NCI-H446 treated with DMSO at 0.1 percent for 48 hours (cell line): ENCODE results near the gene CNTN4.

ENCODE experiments used
- DNase-seq: peaks from one replicate; lab custom pipeline; 2025; lab: John Stamatoyannopoulos, UW

CNTN4 gene

DNA sequence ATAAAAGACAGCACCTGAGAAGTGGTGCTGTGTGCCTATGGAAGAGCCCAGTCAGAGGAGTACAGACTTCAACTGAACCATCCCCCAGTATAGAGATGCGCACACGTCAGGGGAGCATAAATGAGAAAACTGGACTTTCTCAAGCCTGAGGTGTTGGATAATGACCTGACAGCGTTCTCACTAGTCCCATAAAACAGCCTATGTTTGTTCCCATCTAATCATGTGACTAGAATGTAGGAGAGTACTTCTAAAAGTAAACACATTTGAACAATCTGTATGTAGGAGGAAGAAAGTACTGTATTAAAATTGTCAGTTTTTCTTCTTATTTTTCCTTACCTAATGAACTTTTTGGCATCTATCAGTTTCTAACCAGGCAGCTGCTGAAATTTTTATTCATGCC is 498.9 kb downstream of the CNTN4 start:
- DNase-seq = no peak

DNA sequence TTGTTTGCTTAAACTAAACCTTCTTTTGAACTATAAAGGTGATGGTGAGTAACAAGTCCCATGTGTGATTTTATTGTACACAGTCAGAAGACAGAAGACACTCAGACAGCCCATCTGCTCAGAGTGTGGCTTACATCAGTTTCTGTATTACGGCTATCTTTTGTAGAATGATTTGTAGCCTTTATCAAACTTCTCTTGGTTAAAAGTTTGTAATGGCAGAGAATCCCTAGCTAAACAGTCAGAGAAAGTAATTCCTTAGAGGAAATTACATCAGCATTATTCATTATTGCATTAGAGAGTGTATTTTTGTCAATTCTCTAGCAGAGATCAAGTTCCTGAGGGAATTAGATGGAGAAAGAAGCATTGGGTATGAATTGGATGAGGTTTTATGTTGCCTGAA is 500.8 kb downstream of the CNTN4 start:
- no peak for DNase-seq

DNA sequence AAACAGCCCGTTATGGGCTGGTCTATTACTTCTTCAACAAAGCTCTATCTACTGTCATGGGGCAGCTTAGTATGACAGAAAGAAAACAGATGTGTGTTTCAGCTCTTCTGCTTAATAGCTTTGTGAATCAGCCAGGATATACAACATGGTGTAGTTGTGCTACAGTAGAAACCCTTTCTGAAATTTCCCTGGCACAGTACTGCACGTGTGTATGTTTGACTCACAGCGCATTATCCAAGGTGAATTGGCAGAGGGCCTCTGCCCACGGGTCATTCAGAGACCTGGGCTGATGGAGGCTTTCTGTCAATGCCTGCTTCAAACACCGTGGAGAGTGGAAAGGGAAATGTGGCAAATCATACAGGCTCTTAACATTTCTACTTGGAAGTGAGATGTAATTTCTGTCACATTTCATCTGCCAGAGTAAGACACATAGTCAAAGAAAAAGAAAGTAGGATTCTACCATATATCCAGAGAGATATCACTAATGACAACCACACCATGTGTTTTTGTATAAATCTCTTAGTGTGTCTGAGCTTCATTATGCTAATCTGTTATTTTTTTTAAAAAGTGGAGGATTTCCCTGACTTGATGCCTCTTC is 505.1 kb downstream of the CNTN4 start:
- no peak for DNase-seq

DNA sequence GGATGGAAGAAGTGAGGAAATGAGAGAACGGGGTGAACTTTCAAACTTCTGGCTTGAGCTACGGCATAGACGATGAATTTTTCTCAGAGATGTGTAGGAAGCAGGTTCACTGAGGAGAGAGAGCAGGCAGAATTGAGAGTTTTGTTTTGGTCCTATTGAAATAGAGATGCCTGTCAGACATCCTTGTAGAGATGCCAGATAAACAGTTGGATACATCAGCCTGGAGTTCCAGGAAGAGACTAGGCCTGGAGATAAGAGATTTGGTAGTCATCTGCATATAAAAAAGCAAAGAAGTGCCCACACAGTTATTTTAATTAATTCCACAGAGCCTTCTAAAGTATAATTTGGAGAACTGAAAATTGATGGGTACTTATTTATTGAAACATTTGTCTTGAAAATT is 515.9 kb downstream of the CNTN4 start:
- no peak for DNase-seq

DNA sequence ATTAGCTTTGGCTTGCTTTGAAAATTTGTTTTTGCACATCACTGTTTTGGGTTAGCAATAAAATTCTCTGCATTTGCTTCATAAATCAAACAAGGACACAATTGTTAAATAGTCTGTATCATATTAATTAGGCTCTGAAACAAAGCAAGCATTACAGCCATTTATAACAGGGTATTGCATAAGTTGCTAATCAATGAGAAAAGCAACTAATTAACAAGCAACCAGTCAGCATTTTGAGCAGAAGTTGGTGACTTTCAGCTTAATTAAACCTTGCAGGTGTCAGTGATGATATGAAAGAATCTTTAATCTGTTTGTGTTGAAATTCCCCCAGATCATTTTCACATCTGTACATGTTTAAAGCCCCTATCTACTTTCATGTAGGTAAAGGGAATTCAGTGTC is 516.4 kb downstream of the CNTN4 start:
- no peak for DNase-seq

DNA sequence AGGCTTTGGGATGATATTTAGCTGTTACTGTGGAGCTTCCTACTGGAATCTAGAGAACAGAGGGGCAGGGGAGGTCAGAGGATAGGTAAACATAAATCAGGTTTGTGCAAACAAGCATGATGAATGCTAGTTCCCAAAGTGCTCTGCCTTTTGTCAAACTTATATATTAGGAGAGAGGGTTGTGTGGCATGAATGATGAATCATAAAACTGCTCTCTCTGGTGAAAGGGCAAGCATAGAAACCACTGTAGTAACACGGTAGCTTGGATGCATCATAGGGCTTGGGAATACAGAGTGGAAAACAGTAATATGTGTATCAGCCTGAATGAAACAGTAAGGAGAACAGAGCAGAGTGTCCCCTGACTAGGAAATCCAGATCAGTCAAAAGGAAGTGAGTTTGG is 524.8 kb downstream of the CNTN4 start:
- DNase-seq = no peak

DNA sequence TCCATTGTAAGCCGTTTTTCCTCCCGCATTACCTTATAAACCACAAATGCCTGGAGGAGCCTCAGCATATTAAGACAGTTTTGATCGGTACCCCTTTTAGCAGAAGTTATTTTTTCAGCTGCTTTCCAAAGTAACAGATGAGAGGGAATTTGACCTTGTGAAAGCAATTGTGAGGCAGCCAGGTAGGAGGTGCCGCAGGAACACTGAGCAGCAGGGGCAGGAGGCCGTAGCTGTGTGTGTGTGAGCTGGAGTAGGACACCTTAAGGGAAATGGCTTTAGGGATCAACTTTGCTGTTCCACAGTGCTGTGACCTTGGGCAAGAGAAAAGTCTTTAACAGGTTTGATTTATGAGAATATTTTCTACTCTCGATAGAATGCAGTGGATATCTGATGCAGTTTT is 529.5 kb downstream of the CNTN4 start:
- no peak for DNase-seq

DNA sequence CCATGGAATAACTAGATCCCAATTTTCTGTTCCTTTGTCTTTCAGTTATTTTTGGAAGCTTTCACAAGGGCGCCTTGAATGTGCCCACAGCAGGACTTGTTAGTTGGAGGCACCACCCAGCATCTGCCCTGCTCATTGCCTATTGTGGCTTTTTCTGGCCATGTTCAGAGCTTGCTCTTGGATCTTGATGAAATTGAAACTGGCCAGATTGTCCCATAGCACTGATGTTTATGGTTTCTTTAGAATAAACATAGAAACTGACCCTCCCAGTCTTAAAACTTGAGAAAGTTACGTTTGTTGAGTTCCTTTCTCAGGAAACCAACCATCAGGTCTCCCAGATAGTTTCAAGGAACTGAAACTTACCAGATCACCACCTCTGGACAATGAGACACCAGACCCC is 536.8 kb downstream of the CNTN4 start:
- DNase-seq = no peak

DNA sequence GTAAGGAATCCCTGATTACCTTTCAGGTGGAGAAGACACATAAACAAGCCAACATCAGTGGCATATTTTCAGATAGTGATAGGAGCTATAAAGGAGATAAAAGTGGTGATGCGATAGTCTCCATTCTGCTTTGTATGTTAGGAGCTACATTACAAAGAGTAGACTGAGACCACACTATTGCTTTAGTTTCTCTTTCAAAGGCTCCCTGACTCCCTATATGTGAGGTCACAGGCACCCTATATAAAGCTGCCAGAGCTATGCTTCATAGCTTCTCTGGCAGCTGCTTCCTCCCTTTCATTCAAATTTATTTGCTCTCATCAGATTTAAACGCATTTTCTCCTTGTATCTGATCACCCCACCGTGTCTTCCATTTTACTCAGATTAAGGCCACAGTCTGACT is 544.9 kb downstream of the CNTN4 start:
- no peak for DNase-seq

DNA sequence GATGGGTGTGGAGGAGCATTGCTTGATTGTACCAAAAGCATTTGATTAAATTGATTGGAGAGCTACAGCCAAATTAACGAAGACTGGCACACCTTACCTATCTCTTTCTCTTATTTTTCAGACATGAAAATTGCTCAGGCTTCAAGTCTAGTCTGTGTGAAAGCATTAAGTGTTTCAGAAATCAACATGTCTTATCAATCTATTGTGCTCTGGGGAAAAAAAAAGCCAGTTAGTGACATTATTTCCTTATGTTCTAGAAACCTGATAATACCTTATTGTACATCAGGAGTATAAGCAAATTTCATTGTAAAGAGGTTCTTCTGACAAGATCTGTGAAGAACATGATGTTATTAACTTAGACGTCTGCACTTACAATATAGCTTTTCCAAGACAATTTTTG is 546.3 kb downstream of the CNTN4 start:
- no peak for DNase-seq

DNA sequence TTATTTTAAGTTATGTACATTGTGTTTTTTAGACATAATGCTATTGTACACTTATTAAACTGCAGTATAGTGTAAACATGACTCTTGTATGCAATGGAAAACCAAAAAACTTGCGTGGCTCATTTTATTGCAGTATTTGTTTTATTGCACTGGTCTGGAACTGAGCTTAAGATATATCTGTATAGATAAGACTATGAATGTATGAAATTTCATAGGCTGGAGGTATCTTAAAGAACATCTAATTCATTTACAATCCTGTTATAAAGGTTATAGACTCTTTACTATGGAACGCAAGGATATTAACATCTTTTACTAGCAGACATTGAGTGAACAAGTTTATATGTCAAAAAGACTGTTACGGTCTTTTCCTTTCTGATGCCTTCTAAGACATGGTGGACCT is 552.1 kb downstream of the CNTN4 start:
- no peak for DNase-seq

DNA sequence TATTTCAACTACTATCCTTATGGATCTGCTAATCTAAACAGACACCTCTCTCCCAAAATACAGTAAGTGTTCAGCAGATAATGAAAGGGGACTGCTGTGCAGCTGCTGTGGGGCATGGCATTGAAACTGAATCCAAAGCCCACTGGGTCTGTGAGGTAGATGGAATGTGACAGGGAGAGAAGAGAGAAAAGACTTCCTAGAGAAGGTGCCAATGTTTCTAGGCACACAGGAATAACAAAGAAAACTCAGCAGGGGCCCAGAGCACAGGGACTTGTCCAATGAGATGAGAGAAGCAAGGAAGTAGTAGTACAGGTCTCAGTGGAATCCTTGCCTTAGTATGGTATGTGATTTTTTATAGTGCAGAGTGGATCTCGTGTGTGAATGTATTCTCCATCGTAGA is 553.7 kb downstream of the CNTN4 start:
- no peak for DNase-seq

DNA sequence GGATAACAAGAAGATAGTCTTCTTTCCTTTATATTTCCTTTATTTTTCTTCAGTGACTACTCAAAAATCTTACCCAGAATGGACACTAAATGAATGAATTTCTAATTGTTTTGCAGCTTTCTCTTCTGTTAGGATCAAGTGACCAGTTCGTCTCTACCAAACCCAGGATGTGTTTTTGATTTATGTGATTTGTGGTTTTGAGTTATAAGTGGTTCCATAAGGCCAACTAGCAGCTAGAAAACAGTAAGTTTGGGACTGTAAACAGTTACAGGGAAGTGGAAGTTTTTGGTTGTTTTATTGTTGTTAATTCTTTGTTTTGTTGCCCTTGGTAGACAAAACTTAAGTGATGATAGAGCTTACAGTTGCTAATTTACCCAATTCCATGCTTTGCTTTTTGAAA is 555.0 kb downstream of the CNTN4 start:
- no peak for DNase-seq

DNA sequence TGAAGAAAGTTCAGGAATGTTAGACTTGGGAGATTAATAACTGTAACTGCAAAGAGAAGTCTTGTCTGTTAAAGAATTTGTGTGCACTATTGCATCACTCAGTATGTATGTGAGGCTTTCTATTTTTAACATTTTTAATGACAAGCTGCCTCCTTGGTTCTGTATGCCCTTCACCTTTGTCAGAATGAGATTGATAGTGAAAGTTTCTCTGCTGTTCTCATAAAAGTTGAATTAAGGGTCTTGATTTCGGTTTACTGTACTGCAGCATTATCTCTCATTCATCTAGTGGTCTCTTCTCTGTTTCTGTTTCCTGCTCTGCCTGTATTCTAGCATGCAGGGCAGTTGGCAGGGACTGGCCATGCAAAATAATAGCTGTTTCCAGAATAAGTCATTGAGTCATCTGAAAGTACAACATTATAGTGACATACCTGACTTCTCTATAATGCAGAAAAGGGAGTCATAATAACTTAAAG is 556.6 kb downstream of the CNTN4 start:
- no peak for DNase-seq

DNA sequence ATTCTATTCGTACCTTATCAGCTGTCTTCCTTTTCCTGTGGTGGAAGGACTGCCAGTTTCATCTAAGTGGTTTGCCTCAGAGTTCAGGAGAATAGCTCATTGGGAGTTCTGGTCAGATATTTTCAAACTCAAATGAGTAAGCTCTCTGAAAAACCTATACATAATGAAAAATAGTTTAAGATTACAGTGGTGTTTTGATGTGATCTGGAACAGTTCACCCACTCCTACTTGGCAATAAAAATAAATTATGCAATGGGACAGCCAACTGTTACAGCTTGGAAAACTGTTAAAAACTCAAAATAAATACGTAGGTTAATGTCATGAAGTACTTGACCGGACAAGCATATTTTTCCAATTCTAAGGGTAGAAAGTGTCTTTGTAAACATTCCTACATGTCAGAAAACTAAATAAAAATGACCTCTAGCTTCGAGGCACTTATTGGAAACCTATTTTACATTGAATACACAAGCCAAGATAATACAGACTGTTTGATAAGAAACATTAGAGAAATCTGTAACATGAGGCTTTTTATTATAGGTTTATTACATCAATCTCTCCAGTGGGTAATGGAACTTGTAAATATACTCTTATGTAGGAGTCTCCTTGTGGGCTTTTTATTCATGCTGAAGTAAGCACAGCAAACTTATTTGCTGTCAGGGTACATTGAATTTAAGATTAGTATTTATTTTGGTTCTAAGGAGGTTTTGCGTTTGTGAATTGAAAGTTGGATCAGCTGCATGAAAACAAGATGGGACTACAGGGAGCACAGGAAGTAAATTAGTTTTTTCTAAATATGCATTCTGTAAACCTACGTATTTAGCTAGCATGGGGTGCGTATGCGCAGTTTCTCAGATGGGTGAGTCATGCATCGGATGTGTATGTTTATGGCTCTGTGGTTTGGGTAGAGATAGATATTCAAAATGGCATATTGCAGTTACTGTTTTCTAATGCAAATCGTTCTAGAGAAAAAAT is 558.4 kb downstream of the CNTN4 start:
- no peak for DNase-seq

DNA sequence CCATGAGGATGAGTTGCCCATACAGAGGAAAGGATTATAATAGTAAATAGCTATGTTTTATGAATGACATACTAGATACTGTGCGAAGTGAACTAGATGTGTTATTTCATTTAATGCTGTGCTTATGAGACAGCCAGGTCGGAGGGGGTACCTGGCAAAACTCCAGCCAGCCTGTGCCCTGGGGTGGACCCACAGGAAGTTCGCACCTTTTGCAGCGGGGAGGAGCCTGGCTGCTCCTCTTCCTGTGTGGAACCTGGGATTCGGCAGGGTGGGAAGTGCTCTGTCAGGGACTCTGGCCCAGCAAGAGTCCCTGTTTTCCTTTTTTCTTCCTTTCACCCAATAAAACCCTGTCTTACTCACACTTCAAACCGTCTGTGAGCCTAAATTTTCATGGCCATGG is 559.3 kb downstream of the CNTN4 start:
- no peak for DNase-seq

DNA sequence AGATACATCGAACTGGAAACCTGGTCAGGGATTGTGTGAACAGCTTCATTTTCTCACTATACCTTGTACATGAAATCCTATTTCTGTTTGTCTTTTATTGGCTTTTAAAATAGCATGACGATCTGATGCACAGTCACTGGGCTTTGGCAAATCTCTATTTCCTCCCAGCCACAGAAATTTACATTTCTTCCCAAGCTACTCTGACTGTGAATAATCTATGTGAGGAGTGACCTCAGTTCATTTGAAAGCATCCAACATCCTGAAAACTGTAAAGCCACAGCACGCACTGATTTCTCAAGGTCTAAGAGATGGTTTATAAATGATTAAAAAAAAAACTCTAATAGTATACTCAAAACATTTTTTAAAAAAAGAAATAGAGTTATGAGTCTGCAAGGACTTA is 561.2 kb downstream of the CNTN4 start:
- no peak for DNase-seq

DNA sequence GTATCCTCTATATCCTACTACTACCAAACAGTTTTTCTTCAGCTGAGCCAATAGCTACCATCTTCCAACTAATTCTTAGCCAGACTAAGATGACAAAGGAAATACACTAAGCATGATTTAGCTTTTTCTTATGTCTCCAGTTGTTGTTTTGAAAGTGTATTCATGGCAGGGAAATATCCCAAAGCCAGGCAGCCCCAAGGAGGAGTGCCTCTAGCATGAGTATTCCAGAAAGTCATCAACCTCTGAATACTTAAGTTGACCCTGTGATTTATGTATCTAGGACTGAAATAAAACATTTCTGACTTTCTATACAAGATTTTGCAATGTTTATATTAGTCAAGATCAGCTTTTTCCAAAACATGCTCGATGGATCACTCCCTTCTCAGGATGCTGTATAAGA is 562.4 kb downstream of the CNTN4 start:
- DNase-seq = no peak

DNA sequence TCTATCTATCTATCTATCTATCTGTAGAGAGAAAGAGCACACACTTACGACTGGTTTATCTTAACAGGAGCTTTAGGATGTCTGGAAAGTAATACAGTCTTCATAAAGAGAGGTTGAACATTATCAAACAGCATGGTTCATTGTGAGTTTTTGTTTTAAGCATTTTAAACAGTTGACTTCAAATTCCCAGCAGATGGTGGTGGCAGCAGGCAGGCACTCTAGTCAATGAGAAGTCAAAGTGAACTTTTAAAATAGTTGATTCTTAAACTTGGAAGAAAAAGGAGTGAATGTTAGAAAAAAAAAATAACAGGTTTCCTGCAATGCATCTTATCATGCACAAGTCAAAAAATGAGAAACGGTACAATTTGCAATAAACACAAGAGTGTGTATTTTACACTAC is 578.8 kb downstream of the CNTN4 start:
- DNase-seq = no peak

DNA sequence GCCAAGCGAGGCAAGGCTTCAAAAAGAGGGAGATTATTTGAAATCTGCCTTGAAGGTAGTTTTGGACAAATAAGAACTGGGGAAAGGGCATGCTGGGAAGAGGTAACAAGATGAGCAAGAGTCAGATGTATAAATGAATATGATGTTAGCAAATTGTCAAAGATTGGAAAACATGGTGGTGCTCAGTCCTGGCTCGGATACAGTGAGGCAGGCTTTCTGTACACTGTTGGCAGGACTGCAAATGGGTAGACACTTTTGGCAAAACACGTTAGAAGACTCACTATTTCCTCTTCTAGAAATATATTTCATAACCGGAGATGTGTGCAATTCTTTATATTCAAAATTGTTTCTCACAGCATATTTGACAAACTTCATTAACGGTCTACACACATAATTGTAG is 581.6 kb downstream of the CNTN4 start:
- DNase-seq = no peak

DNA sequence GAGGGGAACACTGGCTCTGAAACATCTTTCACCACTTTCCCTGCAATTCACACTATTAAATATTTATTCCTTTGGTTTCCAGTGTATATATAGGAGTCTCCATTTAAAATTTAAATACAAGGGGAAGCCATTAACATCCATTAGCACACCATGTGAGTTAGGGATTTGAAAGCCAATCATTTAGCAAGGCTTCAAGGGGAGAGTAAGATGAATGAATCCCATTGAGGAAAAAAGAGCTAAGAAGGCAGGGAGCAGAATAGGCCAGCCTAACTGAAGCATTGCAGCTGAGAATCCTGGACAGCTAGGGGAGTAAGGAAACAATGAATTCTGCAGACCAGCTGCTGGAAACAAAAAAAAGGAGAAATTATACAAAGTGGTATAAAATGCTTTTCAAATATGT is 585.4 kb downstream of the CNTN4 start:
- DNase-seq = no peak

DNA sequence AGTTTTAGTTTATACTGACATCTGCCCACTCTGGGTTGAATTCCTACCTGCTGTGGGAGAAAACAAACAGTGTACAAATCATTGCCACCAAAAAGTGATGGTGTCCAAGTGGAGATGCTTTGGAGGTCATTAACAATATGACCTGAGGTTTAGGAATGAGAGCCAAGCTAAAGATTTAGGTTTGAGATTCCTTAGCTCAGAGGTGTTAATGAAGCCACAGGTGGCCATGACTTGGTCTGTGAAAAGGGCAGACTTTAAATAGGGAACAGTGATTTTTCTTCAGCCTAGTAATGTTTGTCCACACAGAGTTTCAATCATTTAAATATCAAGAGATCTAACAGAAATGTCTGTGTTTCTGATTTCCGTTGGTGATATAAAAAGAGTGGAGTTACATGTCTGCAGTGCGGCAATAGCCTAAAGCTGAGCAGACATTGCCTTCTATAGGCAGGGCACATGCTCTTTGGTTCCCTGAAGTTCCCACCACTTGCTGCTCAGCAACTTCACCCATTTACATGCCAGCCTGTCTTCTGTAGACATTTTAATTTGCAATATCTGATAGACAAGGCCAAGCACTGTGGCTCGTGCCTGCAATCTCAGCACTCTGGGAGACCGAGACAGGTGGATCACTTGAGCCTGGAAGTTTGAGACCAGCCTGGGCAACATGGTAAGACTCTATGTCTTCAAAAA is 588.3 kb downstream of the CNTN4 start:
- no peak for DNase-seq

DNA sequence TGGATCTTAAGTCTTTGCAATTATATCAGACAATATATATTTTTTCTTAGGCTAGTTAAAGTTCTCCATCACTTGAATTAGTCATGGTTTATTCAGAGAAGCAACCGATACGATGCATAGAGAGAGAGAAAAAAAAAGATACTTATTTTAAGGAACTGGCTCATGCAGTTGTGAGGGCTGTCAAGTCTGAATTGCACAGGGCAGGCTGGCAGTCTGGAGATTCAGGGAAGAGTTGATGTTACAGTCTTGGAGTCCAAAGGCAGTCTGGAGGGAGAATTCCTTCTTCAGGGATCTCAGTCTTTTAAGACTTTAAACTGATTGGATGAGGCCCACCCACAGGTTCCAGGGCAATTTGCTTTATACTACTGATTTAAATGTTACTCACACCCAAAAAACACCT is 598.9 kb downstream of the CNTN4 start:
- DNase-seq = no peak
